Epithelial cell of esophagus (primary cell): ENCODE data around the gene FAM120AOS.

ENCODE experiments used
- DNase-seq: peaks from one replicate; pipeline ENCODE4 v3.0.0; 2010; ENCODE audit warnings: low read depth
- H3K4me3 ChIP-seq: 2 replicates; pipeline ENCODE4 v1.5.1; 2011; ENCODE audit warnings: mild to moderate bottlenecking, low read length, control low read depth
- CTCF ChIP-seq: IDR thresholded peaks from 2 replicates; pipeline ENCODE4 v1.5.1; 2011; ENCODE audit warnings: low read depth, mild to moderate bottlenecking, low read length, control low read depth, inconsistent platforms; ENCODE audit not compliant: insufficient read depth; ENCODE audit errors: missing control alignments

Gene FAM120AOS

GRCh38 chr9:93397661-93398373 is 55.6 kb downstream of the FAM120AOS start:
- DNase-seq: peak; percentile 73
- TF ChIP-seq CTCF: no peak
- H3K4me3 ChIP-seq: no peak overlapping the region
